Cardiac muscle cell (in vitro differentiated cells and primary cell): ENCODE measurements around the gene COX20. TPM values are rescaled to one million over a fixed set of nuclear protein-coding genes. Genes with fewer than 3 reads are reported as not detected.

ENCODE experiments used
- DNase-seq, 2 donors: peaks; one replicate each; pipeline versions ENCODE4 v3.0.0 to v3.0.0-alpha.2; 2010 to 2017; ENCODE audit warnings: low read depth in 1 of 2, low spot score in 1 of 2
- H3K27ac ChIP-seq: fragments of 200-600 bp; sonication (generic); 2 replicates; pipeline ENCODE4 v1.5.1; 2016
- H3K27me3 ChIP-seq: fragments of 200-600 bp; sonication (generic); 2 replicates; pipeline ENCODE4 v1.6.0; 2016; ENCODE audit warnings: control low read depth
- H3K36me3 ChIP-seq: fragments of 200-600 bp; sonication (generic); 2 replicates; pipeline ENCODE4 v1.5.1; 2016; ENCODE audit warnings: control low read depth
- H3K4me1 ChIP-seq: fragments of 200-600 bp; sonication (generic); 2 replicates; pipeline ENCODE4 v1.8.1; 2017; ENCODE audit warnings: low read depth, mild to moderate bottlenecking, mixed run types
- H3K4me3 ChIP-seq: fragments of 200-600 bp; sonication (generic); 2 replicates; pipeline ENCODE4 v1.5.1; 2016; ENCODE audit warnings: mild to moderate bottlenecking
- H3K9me3 ChIP-seq: fragments of 200-600 bp; sonication (generic); 2 replicates; pipeline ENCODE4 v1.5.1; 2017; ENCODE audit warnings: low read depth, mild to moderate bottlenecking, control low read depth
- polyA plus RNA-seq: library from polyadenylated mRNA; unstranded; fragments of >200 nt; fragmentation: Nextera tagmentation; extraction: Ambion mirVana; gene quantifications from 2 replicates; pipeline ENCODE4 v1.2.1, GENCODE V29; 2016
- total RNA-seq: library from RNA; depleted of rRNA; stranded (reverse); fragments of >200 nt; gene quantifications from 2 replicates; pipeline ENCODE4 v1.2.3, GENCODE V29; 2016
- TF ChIP-seq, protein P1 (sequence below): IDR thresholded peaks from 2 replicates; pipeline ENCODE4 v1.5.1; 2012; ENCODE audit warnings: low read depth, mild to moderate bottlenecking, low read length

Gene COX20
- total and polyA plus RNA-seq, 2 experiments from 2014 or later: 55.8 to 104 TPM

DNA sequence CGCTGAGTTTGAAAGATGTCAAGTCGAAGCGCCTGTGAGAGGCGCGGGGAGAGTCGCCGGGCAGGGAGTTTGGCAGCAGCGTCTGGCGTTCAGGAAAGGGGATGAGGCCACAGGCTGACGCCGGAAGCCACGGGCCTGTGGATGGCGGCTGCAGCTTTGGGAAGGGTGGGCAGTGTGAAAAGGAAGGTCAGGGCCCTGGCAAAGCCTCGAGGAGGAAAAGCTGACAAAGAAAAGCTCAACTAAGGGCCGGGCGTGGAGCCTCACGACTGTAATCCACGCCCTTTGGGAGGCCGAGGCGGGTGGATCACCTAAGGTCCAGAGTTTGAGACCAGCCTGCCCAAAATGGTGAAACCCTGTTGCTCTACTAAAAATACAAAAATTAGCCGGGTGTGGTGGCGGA is 25.2 kb upstream of the COX20 start:
- H3K9me3 ChIP-seq: no peaks in the 10 kb centered on the region
- H3K36me3 ChIP-seq: no peaks in the 10 kb centered on the region
- no peak overlapping the region for H3K4me3 ChIP-seq
- TF ChIP-seq, protein P1, sequence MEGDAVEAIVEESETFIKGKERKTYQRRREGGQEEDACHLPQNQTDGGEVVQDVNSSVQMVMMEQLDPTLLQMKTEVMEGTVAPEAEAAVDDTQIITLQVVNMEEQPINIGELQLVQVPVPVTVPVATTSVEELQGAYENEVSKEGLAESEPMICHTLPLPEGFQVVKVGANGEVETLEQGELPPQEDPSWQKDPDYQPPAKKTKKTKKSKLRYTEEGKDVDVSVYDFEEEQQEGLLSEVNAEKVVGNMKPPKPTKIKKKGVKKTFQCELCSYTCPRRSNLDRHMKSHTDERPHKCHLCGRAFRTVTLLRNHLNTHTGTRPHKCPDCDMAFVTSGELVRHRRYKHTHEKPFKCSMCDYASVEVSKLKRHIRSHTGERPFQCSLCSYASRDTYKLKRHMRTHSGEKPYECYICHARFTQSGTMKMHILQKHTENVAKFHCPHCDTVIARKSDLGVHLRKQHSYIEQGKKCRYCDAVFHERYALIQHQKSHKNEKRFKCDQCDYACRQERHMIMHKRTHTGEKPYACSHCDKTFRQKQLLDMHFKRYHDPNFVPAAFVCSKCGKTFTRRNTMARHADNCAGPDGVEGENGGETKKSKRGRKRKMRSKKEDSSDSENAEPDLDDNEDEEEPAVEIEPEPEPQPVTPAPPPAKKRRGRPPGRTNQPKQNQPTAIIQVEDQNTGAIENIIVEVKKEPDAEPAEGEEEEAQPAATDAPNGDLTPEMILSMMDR: no peak
- H3K27ac ChIP-seq: no peak overlapping the region
- H3K27me3 ChIP-seq: no peaks in the 10 kb centered on the region
- no peak for DNase-seq
- H3K4me1 ChIP-seq: no peaks in the 10 kb centered on the region

- DNase-seq: no peak
- H3K27ac ChIP-seq: no peak overlapping the region
- no peaks in the 10 kb centered on the region for H3K36me3 ChIP-seq
- H3K9me3 ChIP-seq: no peaks in the 10 kb centered on the region
- TF ChIP-seq, protein P1: no peak
- H3K4me3 ChIP-seq: no peak overlapping the region
- no peaks in the 10 kb centered on the region for H3K4me1 ChIP-seq
- H3K27me3 ChIP-seq: no peaks in the 10 kb centered on the region
Observed at GRCh38 chr1:244813327-244813726, 22.1 kb upstream of the COX20 start.

- Histone ChIP-seq H3K9me3 (no peaks in the 10 kb centered on the region), H3K27me3 (no peaks in the 10 kb centered on the region), H3K4me1 (no peaks in the 10 kb centered on the region), H3K36me3 (no peaks in the 10 kb centered on the region), H3K4me3 (no peak overlapping the region), H3K27ac (no peak overlapping the region)
- TF ChIP-seq, protein P1: no peak
- no peak for DNase-seq
Observed at GRCh38 chr1:244815600-244816099, 19.8 kb upstream of the COX20 start.

- no peak for DNase-seq
- Histone ChIP-seq H3K9me3 (no peaks in the 10 kb centered on the region), H3K4me3 (no peak overlapping the region), H3K27ac (no peak overlapping the region), H3K27me3 (no peaks in the 10 kb centered on the region), H3K36me3 (no peaks in the 10 kb centered on the region), H3K4me1 (no peaks in the 10 kb centered on the region)
- TF ChIP-seq, protein P1: no peak
Observed at GRCh38 chr1:244817415-244817894, 18.0 kb upstream of the COX20 start.

DNA sequence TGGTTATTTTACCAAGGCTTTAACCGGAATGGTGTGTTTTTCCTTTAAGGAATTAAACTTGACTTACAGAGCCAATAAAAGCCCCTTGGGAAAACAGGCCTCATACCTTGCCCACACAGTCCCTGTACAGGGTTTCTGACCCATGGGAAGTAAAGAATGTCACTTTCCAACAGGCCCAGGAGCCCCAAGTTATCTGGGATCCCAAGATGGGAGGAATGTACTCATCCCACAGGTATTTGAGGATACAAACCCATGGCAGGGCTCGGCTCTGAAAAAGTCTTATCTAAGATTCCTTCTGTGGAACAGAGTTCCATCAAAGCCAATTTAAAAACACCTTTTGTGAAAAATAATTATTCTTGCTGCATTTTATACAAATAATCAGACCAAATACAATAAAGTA is 15.3 kb upstream of the COX20 start:
- no peaks in the 10 kb centered on the region for H3K4me1 ChIP-seq
- H3K36me3 ChIP-seq: no peaks in the 10 kb centered on the region
- TF ChIP-seq, protein P1: no peak
- no peak overlapping the region for H3K27ac ChIP-seq
- no peaks in the 10 kb centered on the region for H3K9me3 ChIP-seq
- H3K27me3 ChIP-seq: no peaks in the 10 kb centered on the region
- no peak for DNase-seq
- H3K4me3 ChIP-seq: no peak overlapping the region

- TF ChIP-seq, protein P1: no peak
- H3K4me1 ChIP-seq: no peaks in the 10 kb centered on the region
- DNase-seq: peak in 1 of 2 donors; percentile 25
- no peaks in the 10 kb centered on the region for H3K27me3 ChIP-seq
- no peaks in the 10 kb centered on the region for H3K9me3 ChIP-seq
- no peaks in the 10 kb centered on the region for H3K36me3 ChIP-seq
- H3K4me3 ChIP-seq: no peak overlapping the region
- H3K27ac ChIP-seq: peak overlapping the region; percentile 26
Observed at GRCh38 chr1:244821134-244821533, 14.3 kb upstream of the COX20 start.
